Measurements from ENCODE around the gene SNAP47. TPM values are rescaled to one million over a fixed set of nuclear protein-coding genes. Genes with fewer than 3 reads are reported as not detected.

SNAP47 gene
- total and polyA plus RNA-seq, 9 of the 15 experiments (the other 6 are each of a cell fraction or from before 2014, with no cell fraction given), result 2.5 to 41.3 (median 32.6) TPM

GRCh38 chr1:227766015-227766634 is 30.9 kb downstream of the SNAP47 start:
- Histone ChIP-seq H2AFZ (ENCODE audit: low read depth, low read length) (no peak overlapping the region), H3K4me3 (no peak overlapping the region), H3K9ac (ENCODE audit: insufficient read depth in 1 of 2, low read depth in 2 of 2, low read length in 2 of 2) (no peak overlapping the region), H3K4me1 (replicated peaks in 1 of 2; ENCODE audit: control insufficient read depth in 2 of 2, insufficient read depth in 2 of 2, low read length in 2 of 2) (peaks cover 5 to 23% of the 10 kb centered on the region in 2 experiments), H3K9me1 (ENCODE audit: control insufficient read depth, insufficient read depth, low read length) (peaks cover 13% of the 10 kb centered on the region), H3K9me3 (replicated peaks; ENCODE audit: control insufficient read depth, insufficient read depth, low read depth, low read length) (no peaks in the 10 kb centered on the region), H3K27me3 (ENCODE audit: control insufficient read depth in 2 of 2, insufficient read depth in 2 of 2, low read length in 2 of 2) (no peaks in the 10 kb centered on the region), H3K27ac (ENCODE audit: extremely low read depth, low read depth, low read length) (no peak overlapping the region), H4K20me1 (replicated peaks; ENCODE audit: control insufficient read depth, insufficient read depth, low read length) (peaks cover 14% of the 10 kb centered on the region; the same call in 1 of the 2 replicates), H3K79me2 (ENCODE audit: control insufficient read depth, insufficient read depth, low read length) (peaks cover 9% of the 10 kb centered on the region; the same call in 2 of the 3 replicates), H3K4me2 (ENCODE audit: insufficient read depth, low read length) (no peak overlapping the region), H3K36me3 (ENCODE audit: control insufficient read depth, insufficient read depth, low read length) (peaks cover 66% of the 10 kb centered on the region; the same call in 2 of the 3 replicates)
- no peak for ATAC-seq
- WGBS (ENCODE audit: insufficient coverage, low coverage, missing lambda C conversion rate), result 87% methylated on average over 17 of the region's 17 CpGs
- CTCF ChIA-PET (ENCODE audit: low intra/inter-chr PET ratio), result no interaction called here
- in situ Hi-C loops (cut with MboI) (loop anchor here (10.0 kb wide), 1 partner anchor 169 kb away; no protein-coding TSS in a partner anchor), intact Hi-C loops (cut with micrococcal nuclease) (no loop called here)
- no TSS peak for BruUV-seq (replicated peaks)
- POLR2A ChIA-PET, result interaction anchor here (0.6 kb wide), 1 partner anchor 8 kb away, joined by 4 read pairs; no protein-coding TSS in a partner anchor
- DNase-seq (ENCODE audit: extremely low read depth in 1 of 4, low spot score in 3 of 4), result no peak
- FAIRE-seq, result no peak
- TF ChIP-seq ZFP1 (CRISPR knock-in tag; IDR thresholded peaks at IDR 0.05) (no peak), ZNF121 (CRISPR knock-in tag; conservative IDR thresholded peaks at IDR 0.05) (no peak), TAF1 (IDR thresholded peaks at IDR 0.05; ENCODE audit: control insufficient read depth, extremely low read depth, insufficient read depth, low read length, severe bottlenecking) (no peak), GATA2 (CRISPR knock-in tag; IDR thresholded peaks at IDR 0.05) (no peak), HEY1 (CRISPR knock-in tag; IDR thresholded peaks at IDR 0.05; ENCODE audit: borderline replicate concordance) (no peak), JUND (IDR thresholded peaks at IDR 0.05; ENCODE audit: borderline replicate concordance, low read depth, low read length) (no peak), JUND (tag; IDR thresholded peaks at IDR 0.05; ENCODE audit: borderline replicate concordance, low read depth, low read length) (no peak), RAD51 (IDR thresholded peaks at IDR 0.05; ENCODE audit: borderline replicate concordance, low read depth) (no peak), ARHGAP35 (IDR thresholded peaks at IDR 0.05; ENCODE audit: partially characterized antibody) (no peak), BHLHE40 (IDR thresholded peaks at IDR 0.05; ENCODE audit: low read length) (no peak), MAFK (IDR thresholded peaks at IDR 0.05; ENCODE audit: low read length) (no peak), HES1 (IDR thresholded peaks at IDR 0.05; ENCODE audit: low read depth) (no peak), FOXP1 (CRISPR knock-in tag; IDR thresholded peaks at IDR 0.05) (no peak), RBM39 (optimal IDR thresholded peaks at IDR 0.05; ENCODE audit: low read depth, low read length) (no peak), REST (IDR thresholded peaks at IDR 0.05; ENCODE audit: borderline replicate concordance) (no peak), REST (CRISPR knock-in tag; IDR thresholded peaks at IDR 0.05; ENCODE audit: low read depth) (no peak)
